H1 (cell line): ENCODE measurements around the gene UCP1. TPM values are rescaled to one million over a fixed set of nuclear protein-coding genes. Genes with fewer than 3 reads are reported as not detected.

Experiments
- CREB1 ChIP-seq: IDR thresholded peaks from 2 replicates; pipeline ENCODE4 v1.6.1; 2012; ENCODE audit warnings: inconsistent platforms
- SIX5 ChIP-seq: IDR thresholded peaks from 2 replicates; pipeline ENCODE4 v1.6.1; 2011; ENCODE audit warnings: mild to moderate bottlenecking, low read depth, low read length
- SP4 ChIP-seq: IDR thresholded peaks from 2 replicates; pipeline ENCODE4 v1.6.1; 2012; ENCODE audit warnings: low read length, inconsistent platforms
- polyA plus RNA-seq, 7 experiments: library from polyadenylated mRNA; depleted of rRNA in 3 of 7; stranded (reverse) in 5 of 7; unstranded in 2 of 7; fragments of >200 nt in 5 of 7; fragments of 200-250 nt in 2 of 7; gene quantifications; 1 replicate in 5 of 7; 2 replicates in 1 of 7; 4 replicates in 1 of 7; pipeline versions ENCODE4 v1.2.1 to v1.2.3, GENCODE V29; 2011 to 2013; ENCODE audit warnings: missing spikeins in 2 of 7, mixed read lengths in 2 of 7
- total RNA-seq: library from RNA; stranded (reverse); fragmentation: NEBNext Ultra II Directional; extraction: Animal tissue kit (Norgen Biotek cat#: 25700); gene quantifications from 2 replicates; pipeline ENCODE4 v1.2.1, GENCODE V29; 2021

Gene UCP1
- total and polyA plus RNA-seq, 2 of the 8 experiments (the other 6 are each of a cell fraction or from before 2014, with no cell fraction given): 0.20 to 0.44 TPM

- TF ChIP-seq CREB1: no peak
- TF ChIP-seq SP4: no peak
- no peak for TF ChIP-seq SIX5
- TF ChIP-seq, all 59 proteins: peak for 0
These were observed 48.9 kb upstream of the UCP1 start (continued) for GRCh38 chr4:140617499-140618248.
